G401.6 (cell line): ENCODE data around the gene DAP.

Source experiments
- FAIRE-seq: peaks from 2 replicates; lab custom pipeline; 2012; peaks lifted over from hg19 to GRCh38; lab: Jason Lieb, UNC

Gene DAP

GRCh38 chr5:10709933-10710332 lies 51.1 kb downstream of the DAP start:
- FAIRE-seq, result no peak

- no peak for FAIRE-seq
These were observed 51.6 kb downstream of the DAP start for GRCh38 chr5:10709409-10709808.

- no peak for FAIRE-seq
These were observed 52.7 kb downstream of the DAP start for GRCh38 chr5:10708189-10708944.

- no peak for FAIRE-seq
These were observed 53.6 kb downstream of the DAP start for GRCh38 chr5:10707198-10708142.

GRCh38 chr5:10706326-10706725 lies 54.7 kb downstream of the DAP start:
- FAIRE-seq, result no peak

DNA sequence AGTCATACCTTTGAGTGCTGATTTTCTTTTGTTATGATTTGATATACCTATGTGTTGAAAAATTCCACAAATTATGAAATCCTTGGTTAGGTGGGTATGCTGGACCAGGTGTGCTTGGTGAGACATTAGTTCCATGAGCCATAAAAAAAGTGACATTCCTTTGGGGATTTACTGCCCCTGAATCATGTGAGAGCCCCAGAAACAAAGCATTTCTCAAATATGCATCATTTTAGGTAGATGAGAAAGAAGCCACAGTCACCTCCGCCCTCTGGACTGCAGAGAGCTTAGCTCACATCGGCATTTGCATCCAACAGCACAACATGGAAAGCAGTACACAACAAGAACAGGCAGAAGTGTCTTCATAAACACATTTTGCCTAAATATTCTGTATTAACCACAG lies 55.3 kb downstream of the DAP start:
- FAIRE-seq, result no peak

GRCh38 chr5:10704949-10705621 lies 55.9 kb downstream of the DAP start:
- FAIRE-seq, result no peak

GRCh38 chr5:10703676-10704075 lies 57.4 kb downstream of the DAP start:
- FAIRE-seq, result no peak

DNA sequence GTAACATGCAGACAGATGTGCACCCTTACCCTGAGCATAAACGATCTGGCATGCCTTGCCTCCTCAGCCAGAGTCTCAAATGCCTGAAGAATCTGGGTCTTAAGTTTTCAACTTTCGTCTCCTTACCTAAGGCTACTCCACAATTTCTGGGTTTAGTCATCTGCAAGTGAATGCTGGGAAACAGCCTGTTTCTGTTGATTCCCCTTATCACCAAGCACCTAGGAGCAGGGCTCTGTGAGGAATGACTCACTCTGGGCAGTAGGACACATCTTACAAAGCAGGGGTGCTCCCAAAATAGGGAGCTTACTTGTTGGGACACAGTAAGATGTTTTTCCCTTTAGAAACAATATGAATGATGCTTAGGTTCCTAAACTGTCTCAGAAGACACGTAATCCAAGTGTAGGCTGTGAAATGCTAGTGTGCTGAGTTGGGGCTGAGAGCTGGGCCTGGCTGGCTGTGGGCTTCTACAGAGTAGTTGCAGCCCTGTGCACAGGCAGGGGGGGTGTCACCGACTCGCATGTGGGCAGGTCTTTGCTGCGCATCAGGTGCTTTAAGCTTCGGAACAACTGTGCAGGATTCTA lies 58.0 kb downstream of the DAP start:
- no peak for FAIRE-seq

- FAIRE-seq, result no peak
These were observed 58.9 kb downstream of the DAP start for GRCh38 chr5:10702040-10702629.

DNA sequence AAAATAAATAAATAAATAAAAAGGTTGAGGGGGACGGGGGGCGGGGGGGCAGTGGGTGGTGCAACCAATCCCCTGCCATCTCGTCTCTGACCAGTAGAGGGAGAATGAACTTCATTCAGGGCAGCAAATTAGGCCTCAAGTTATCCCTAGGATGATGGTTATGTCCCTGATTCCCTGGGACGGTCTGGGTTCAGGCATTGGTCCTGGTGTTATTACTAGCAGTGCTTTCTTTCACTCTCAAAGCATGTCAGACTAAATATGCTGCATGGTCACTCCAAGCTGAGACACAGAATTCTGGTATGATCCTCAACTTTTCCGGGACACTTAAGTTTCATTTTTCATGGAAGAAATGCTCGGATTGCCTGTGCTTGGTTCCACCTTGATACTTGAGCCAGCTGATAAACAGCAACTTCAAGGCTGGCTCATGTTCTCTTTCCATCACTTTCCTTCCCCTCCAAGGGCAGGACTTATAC lies 59.4 kb downstream of the DAP start:
- FAIRE-seq, result no peak

DNA sequence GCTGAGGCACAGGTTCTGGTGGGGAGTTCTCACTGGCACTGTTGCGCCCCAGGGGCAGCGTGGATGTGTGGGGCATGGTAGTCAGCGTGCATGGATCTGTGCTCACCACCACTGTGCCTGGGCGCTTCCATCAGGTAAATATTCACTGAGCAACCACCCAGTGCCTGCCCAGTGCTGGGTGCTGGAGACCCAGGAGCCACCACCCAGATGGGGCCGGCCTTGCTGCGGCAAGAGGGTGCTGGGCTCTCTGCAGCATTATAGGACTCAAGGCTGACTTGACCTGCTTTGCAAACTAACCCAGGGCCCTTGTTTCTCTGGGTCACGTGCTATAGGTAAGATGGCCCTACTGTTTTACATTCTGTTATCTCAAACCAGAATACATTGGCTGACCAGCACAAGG lies 60.5 kb downstream of the DAP start:
- FAIRE-seq, result no peak

DNA sequence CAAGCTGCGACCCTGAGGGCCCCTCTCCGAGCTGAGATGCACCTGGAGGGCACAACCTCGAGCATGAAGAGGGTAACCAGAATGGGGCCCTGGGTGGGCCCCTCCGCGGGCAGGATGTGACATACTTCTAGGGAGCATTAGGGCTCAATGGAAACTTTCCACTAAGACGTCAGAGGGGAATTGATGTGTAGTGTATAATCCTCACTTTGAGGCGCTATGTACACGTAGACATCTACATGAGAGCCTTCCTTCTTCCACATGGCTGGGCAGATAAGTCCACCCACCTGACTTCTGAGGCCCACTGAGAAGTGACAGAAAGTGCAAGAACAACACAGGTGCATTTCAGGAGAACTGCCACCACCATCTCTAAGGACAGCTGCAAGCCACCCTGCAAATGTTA lies 61.0 kb downstream of the DAP start:
- FAIRE-seq, result no peak

DNA sequence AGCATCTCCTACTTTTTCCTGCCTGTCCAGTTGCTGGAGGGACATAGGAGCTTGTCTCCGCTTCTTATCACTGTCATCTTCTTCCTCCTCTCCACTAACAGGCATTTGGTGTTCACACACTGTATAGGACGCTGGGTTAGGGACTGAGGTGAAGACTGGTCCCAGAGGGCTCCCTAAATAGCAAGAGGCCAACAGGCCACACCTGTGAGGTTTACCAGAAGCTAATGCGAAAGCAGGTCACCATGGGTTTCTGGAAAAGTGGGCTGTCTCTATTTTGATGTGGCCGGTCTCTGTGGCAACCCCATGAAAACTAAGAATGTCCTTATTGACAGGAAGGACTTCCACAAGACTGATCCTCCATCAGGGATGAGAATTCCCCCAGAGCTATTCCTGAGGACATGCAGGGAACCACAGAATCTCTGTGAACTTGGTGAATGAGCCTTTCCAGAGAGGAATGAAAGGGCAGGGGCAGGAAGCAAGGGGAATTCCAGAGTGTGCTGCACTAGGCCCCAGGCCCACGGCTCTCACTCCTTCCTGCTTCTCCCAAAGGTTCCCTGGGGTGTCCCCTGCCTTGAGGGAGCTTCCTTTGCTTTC lies 61.7 kb downstream of the DAP start:
- FAIRE-seq, result no peak

DNA sequence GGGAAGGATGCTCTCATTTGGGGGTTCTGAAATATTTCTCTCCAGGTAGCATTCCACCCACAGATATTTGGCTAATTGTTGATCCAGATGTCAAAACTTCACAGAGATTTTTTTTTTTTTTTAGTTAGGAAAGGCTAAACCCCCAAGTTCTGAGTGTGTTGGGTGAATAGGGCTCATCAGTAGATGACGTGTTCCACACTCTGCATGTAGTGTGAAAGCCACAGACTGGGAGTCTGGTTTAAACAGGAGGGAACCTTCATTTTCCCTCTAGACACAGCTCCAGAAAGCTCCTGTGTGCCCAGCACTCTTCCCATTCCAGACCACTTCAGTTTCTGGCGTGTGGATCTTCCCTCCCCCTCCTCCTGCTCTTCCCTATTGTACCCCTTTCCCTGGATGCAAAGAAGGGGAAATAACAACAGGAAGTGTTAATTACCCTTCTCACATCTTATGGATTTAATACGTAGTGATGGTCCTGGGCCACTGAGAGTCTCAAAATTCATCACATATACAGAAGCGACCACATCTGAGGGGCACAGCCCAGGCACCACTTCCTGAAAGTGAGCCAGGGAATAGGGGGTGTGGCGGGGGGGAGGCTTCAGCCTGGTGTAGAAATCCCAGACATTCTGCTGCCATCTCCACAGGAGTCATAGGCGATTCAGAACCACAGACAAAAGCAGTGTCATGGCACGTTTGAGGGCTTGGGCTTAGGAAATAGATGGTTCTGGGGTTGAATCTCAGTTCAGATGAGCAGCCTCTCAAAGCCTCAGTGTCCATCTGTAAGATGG lies 65.1 kb downstream of the DAP start:
- no peak for FAIRE-seq

DNA sequence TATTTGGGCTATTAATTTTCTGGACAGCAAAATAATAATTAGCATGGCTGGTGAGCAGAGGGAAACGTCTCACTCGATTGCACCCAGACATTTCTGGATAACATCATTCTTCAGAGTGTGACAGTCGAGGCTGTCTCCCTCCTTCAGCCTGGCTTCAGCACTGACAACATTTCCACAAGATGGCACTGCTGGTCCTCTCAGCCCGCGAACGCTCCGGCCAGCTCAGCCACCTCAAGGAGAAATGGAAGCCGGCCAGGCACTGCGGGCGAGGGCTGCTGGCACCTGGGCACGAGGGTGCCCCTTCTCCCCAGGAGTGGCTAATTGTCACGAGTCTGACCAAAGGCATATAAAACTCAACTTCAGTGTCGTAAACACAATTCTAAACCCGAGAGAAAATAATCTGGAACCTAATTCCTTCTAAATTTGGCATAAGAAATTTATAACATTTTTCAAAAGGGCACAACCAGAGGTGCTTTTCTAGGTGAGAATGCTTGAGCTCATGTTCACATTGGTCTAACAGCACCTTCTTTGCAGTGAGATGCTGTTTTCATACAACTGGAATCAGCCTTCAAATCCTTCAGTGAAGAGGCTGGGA lies 65.9 kb downstream of the DAP start:
- FAIRE-seq, result no peak

DNA sequence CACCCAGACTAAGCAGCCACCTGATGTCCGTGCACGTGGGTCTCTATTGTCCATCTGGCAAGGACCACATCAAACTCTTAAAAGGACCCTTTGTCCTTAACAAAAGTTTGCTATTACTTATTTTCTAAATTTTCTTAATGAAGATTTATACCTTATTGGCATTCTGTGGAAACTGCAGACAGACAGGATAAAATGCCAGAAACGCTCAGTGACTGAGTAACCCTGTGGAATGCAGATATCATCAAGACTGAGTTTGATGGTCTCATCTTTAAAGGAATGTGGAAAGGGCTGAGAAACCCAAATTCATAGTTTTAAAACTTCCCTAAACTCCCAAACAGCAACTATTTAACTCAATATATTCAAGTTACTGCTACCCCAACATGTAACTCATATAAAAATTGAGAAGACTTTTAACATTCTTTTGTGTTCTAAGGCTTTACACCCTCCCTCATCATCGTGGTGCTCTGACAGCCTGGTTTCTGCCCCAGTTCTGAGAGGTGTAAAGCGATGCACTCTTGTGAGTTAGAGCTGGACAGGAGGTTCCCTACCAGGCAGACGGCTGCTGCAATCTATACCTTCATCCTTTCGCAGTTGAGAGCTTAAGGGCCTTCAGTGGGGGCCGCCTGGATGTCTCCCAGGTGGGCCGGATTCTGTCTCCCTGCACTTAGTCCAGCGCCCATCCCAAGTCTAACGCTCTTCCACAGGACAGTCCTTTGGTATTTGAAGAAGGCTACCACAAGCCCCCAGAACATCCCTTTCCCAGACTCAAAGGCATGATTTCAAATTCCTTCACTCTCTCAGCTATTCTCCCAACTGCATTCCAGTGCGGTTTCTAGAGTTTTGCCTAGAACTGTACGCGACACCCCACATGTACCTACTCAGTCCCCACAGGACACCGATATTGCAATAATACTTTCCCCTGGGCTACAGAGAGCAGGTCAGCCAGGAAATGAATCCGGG lies 68.9 kb downstream of the DAP start:
- no peak for FAIRE-seq

DNA sequence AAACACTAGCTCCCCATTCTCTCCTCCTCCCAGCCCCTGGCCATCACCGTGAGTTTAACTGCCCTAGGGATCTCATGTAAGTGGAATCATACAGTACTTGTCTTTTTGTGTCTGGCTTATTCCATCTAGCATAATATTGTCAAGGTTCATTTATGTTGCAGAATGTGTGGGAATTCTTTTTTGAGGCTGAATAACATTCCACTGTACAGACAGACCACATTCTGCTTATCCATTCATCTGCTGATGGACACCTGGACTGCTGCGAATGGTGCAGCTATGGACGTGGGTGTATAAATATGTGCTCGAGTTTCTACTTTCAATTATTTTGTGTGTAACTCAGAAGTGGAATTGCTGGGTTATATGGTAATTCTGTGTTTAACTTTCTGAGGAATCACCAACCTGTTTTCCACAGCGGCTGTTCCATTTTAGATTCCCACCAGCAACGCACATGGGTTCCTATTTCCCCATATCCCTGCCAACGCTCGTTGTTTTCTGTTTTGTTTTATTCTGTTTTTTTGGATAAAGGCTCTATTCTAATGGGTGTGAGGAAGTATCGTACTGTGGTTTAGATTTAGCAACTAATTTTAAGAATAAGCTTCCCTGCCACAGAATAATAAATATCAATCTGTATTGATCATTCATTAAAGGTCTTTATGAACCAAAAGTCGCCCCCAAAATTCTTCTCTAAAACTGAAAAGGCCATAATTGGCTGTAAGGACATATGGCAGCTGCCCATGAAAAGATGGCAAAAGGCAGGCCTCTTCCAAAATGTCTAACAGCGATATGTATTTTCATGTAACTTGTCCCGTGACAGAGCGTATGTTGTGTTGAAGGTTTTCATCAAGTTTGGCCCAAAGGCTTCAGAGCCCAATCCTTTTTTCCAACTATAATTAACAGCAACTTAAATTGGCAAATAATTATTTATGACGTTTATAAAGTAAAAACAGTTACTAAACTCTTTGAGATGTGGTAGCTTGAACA lies 70.3 kb downstream of the DAP start:
- FAIRE-seq, result no peak
